A204.1 (cell line): Measurements from ENCODE around the gene CD69.
"Not testable (repeated sequence)": the region's sequence is repeated elsewhere in the genome, so short reads cannot be mapped to it uniquely, and the experiment has no call there.

Source experiments
- FAIRE-seq: peaks from 2 replicates; lab custom pipeline; 2012; peaks lifted over from hg19 to GRCh38; lab: Jason Lieb, UNC

CD69 gene

DNA sequence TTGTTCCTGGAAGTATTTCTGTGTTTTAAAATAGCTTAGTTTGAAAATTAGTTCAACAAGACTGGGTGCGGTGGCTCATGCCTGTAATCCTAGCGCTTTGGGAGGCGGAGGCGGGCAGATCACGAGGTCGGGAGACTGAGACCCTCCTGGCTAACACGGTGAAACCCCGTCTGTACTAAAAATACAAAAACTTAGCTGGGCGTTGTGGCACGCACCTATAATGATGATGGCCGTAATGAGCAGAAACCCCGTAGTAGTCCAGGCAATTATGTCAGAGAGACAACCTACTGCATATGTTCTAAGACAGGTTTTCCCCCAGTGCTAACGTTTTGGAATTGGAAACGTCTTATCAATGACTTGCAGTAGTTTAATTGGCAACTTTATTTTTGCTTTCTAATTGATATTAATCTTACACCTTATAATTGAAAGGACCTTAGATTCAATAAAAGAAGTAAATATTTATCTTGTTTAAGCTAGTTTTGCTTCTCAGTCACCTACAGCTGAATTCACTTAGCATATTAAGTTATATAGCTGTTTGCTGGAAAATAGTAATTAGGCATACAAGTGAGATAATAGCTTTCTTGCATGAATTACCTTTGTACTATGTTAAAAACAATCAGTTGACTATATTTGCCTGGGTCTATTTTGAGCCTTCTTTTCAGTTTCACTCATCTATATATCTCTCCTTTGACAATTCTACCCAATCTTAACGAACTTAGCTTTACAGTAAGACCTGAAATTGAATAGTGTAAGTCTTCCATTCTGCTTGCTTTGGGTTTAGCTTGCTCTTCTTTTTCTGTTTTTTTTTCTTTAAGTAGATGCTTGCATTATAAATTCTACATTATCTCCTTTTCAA, 43.4 kb downstream of the CD69 start:
- no peak for FAIRE-seq

GRCh38 chr12:9713032-9713558, 47.6 kb downstream of the CD69 start:
- not testable (repeated sequence) for FAIRE-seq

DNA sequence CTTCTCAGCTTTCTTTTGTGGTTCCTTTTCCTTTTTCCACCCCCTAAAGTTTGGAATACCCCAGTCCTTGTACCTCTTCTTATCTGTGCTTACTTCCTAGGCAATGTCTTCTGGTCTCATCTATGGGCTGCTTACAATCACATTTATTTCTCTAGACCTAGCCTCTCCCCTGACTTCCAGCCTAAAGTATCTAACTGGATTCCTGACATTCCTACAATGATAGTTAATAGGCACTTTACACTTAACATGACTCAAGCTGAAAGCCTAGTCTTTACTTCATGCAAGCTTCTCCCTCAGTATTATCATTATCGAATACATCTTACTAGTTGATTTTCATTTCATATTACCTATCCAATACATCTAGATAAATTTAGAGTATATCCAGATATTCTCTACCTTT, 49.0 kb downstream of the CD69 start:
- FAIRE-seq, result no peak

DNA sequence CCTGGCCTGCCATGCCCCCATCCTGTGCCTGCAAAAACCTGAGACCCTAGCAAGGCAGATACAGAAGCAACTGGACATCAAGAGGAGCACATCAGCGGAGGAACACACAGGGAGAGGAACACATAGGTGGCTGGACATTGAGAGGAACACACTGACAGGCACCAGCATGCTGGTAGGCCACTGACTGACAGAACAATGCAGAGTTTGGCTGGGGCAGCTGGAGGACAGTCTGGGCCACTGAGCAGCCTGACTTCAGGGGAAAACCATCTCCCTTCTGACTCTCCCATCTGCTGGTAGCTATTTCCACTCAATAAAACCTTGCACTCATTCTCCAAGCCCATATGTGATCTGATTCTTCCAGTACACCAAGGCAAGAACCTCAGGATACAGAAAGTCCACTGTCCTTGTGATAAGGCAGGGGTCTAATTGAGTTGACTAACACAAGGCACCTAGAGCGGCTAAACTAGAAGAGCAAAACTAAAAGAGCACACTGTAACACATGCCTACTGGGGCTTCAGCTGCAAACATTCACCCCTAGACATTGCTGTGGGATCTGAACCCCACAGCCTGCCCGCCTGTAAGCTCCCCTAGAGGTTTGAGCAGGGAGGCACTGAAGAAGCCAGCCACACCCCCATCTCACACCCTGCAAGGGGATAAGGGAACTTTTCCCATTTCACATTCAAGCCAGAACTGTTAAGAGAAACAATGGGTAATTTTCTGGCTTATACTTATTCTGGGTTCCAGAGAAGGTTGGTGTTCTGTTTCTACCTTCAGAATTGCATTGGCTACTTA, 49.9 kb downstream of the CD69 start:
- FAIRE-seq, result no peak

GRCh38 chr12:9708853-9709252, 51.8 kb downstream of the CD69 start:
- no peak for FAIRE-seq

DNA sequence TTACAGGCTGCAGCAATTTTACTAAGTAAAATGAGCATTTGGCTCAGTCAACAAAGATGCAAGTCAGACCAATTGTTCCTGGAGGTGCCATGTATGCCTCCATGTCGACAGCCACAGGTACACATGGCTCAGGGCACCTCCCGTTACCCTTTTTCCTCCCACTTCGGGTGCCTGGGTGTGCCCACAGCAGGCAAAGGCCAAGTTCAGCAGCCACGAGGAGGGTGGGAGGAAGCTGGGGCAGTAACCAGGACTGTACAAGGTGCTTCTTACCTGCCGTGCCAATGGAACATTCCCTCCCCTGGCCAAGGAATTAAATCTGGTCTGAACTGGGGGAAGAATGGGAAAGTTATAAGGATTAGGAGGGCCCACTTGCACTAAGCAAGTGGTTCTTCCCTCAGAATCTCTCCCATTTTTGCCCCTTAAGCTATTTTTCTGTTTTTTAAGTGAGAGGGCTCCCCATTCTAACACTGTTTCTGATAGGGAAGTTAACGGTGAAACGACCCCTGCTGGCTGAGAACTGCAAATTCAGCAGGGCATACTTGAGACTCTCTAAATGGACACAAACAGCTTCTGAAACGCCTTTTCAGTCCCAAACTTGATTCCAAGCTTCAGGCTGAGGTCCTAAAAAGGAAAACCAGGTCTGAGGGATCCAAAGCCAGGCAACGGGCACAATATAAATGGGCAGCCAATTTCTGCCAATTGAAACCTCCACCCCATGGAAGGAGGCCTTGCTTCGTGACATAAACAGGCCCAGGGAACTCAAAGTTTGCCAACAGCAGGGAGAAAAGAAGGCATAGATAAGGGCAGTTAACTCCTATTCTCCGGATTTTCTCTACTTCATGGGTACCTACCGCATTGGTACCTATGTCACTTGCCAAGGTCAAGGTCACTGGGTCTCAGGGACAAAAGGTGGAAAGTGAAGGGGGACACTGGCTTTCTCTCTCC, 52.6 kb downstream of the CD69 start:
- FAIRE-seq, result no peak

GRCh38 chr12:9707356-9707755, 53.3 kb downstream of the CD69 start:
- no peak for FAIRE-seq

DNA sequence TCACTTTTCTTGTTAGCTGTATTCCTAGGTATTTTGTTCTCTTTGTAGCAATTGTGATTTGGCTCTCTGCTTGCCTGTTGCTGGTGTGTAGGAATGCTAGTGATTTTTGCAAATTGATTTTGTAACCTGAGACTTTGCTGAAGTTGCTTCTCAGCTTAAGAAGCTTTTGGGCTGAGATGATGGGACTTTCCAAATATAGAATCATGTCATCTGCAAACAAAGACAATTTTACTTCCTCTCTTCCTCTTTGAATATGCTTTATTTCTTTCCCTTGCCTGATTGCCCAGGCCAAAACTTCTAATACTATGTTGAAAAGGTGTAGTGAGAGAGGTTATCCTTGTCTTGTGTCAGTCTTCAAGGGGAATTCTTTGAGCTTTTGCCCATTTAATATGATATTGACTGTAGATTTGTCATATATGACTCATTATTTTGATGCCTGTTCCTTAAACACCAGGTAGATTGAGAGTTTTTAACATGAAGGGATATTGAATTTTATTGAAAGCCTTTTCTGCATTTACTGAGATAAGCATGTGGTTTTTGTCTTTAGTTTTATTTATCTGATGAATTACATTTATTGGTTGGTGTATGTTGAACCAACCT, 54.5 kb downstream of the CD69 start:
- FAIRE-seq, result no peak

GRCh38 chr12:9704561-9704960, 56.1 kb downstream of the CD69 start:
- not testable (repeated sequence) for FAIRE-seq
